GM19025 (cell line): Measurements from ENCODE around the gene GLDN.

Experiments used
- ATAC-seq: cut with Tn5 transposase; IDR thresholded peaks from one replicate; pipeline ENCODE4 v1.9.1; 2021; ENCODE audit warnings: mild to moderate bottlenecking, low read depth, moderate library complexity; ENCODE audit not compliant: unreplicated experiment

GLDN gene

GRCh38 chr15:51321316-51321715, 20.1 kb upstream of the GLDN start:
- ATAC-seq, result no peak

DNA sequence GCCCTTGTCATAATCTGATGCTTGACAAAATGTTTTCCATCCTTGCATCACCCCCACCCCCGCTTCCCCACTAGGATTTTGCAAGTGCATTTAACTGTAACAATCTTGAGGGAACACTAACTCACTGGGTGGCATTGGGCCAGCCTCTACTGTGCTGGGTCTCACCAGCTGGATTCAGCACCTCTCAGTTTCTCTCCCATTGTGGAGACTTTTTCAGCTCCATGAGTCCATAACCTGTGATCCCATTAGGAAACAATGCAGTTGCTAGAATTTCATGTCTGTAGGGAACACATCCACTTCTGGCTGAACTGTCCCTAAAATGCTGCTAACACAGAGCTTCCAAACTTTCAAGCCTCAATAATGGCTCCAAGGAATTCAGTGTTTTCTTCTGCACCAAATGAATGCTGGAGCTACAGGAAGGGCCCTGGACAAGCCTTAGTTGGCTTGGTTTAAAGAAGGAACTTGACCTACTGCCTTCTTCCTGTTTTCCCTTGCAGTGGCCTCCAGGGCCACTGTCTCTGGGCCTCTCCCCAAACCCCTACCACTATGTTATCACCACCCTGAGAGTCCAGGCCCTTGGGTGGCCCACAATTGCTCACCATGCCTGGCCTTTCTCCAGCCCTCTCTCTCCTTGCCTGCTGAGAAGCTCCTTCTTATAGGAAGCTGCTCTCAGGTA, 18.7 kb upstream of the GLDN start:
- ATAC-seq, result no peak

DNA sequence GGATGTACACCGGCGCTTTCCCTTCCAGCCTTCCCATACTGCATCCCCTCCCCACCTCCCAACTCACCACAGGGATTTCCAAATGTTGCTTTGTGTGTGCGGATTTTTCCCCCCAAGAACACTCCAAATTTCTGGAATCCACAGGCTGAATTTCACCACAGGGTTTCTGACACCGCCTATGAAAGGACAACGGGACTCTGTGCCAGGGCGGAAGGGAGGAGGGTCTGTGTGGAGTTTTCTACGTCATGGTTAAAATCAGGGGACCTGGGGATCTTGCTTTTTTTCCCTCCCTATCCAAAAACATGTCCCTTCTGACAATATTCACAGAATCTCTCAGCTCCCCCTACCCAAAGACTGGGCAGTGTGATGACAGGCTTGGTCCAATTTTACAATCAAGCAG, 17.7 kb upstream of the GLDN start:
- ATAC-seq, result no peak

DNA sequence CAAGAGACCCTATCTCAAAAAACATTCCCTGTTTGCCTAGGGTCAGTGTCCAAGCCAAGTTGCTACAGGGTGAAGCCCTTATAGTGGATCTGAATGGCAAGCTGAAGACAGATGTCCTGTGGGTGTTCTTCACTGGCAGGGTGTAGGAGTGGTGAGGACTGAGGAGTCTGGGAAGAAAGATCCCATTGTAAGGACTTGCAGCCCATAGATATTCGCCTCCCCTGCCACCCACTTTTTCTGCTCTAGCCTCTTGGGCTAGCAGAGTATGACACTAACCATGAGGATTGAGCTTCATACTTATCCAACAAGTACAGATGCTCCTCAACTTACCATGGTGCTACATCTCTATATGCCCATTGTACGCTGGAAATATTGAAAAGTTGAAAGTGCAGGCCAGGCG, 16.3 kb upstream of the GLDN start:
- ATAC-seq, result no peak

DNA sequence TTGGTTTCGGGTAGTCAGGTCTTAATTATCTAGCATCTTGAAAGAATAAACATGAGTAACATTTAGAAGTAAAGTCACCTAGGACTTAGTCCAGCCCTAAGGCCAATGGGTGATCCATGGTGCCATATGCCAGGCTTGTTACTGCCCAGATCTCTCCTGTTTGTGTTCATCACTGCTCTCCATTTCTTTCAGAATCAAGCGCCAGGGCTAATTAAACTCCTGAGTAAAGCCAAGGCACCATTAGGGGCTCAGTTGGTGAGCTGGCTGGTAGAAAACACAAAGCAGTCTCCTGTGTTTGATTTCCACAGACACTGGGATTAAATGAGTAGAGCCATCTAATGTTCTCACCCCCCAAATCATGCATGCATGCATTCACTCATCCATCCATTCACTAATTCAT, 14.4 kb upstream of the GLDN start:
- no peak for ATAC-seq

- no peak for ATAC-seq
Observed at GRCh38 chr15:51328926-51329325, 12.5 kb upstream of the GLDN start.

GRCh38 chr15:51331141-51331540, 10.3 kb upstream of the GLDN start:
- no peak for ATAC-seq

- no peak for ATAC-seq
Observed at GRCh38 chr15:51332206-51333147, 9.0 kb upstream of the GLDN start.

DNA sequence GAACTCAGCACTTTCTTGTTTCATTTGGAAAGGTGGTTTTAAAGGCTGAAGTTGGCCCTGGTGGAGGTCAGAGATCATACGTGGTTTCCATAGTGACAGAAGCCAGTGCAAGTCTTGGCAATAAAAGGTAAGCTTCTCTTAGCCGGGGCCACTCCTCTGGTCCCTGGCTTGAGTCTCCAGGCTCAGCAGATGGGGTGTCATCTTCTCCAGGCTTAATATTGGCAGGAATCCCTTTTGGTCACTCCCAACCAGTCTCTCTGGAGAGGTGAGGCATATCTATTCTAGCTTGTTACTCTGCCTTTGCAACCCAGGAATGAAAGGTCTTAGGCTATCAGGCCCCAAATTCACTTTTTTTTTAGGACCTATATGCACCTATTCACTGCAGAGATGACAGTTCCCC, 7.9 kb upstream of the GLDN start:
- no peak for ATAC-seq

- ATAC-seq, result no peak
Observed at GRCh38 chr15:51334011-51334451, 7.4 kb upstream of the GLDN start.

DNA sequence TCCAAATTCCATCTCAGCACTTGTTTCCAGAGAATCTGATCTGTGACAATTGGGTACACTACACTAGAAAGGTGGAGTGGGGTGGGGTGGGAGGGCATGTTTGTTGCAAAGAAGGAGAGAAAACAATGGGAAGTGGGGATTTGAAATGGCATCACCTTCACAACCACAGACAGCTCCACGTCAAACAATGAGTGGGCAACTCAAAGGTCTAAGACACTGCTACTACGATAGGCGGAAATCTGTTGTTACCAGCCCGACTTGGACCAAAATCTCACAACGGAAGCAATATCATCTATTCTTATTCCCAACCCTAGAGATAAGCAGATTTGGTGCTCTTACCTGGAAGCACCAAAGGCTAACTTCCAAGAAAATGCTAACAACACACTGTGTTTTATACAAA, 6.4 kb upstream of the GLDN start:
- no peak for ATAC-seq

DNA sequence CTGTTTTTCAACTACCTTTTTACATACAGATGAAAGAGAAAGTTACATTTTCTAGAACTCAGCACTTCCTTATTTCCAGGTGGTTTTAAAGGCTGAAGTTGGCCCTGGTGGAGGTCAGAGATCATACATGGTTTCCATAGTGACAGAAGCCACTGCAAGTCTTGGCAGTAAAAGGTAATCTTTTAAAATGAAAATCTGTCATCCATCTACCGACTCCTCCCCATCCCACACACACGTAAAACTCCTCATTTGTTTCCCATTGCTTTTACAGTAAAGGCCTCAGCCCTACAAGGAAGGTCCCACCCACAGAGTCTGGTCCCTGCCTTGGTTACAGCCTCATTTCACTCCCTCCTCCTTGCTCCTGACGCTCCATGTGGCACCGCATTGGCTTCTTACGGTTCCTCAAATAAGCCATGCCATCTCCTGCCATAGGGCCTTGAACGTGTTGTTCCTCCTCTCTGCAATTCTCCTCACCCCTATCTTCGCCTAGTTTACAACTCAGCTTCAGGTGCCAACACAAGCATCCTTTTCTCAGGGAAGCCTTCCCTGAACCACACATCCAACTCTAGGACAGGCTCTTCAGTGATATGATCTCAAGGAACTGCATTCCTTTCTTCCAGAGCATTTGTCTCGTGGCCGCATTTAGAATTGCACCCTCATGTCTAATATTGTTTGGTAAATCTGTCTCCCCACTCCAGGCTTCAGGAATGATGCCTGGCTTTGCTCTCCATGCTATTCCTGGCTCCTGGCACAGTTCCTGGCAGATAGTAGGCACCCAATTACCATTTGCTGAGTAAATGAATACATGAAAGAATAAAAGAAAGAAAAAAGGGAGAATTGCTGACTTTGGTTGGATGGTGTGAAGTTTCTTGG, 5.7 kb upstream of the GLDN start:
- ATAC-seq, result peak; percentile 66

DNA sequence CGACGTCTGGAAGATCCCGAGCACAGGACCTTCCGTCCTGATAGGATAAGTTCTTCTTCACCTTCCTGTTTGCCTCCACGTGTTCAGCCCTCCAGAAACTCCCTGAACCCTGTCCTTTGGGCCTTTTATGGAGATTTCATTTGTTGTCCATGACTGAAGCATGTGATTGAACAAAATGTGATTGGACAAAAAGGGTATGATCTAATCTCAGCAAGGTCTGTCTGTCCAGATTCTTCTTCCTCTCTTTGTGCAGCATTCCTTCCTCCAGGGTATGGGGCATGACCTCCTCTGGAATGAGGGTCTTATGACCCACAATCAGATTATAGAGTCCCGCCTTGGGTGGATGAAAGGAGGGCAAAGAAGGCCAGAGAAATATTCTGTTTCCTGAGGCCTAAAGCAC, 3.0 kb upstream of the GLDN start, which contains the start of gene CYP19A1:
Gene CYP19A1, minus strand, starts transcription at position 101 of the 400 bp plus-strand sequence. CDS start 95,684 bp downstream, outside the sequence.
- no peak for ATAC-seq

DNA sequence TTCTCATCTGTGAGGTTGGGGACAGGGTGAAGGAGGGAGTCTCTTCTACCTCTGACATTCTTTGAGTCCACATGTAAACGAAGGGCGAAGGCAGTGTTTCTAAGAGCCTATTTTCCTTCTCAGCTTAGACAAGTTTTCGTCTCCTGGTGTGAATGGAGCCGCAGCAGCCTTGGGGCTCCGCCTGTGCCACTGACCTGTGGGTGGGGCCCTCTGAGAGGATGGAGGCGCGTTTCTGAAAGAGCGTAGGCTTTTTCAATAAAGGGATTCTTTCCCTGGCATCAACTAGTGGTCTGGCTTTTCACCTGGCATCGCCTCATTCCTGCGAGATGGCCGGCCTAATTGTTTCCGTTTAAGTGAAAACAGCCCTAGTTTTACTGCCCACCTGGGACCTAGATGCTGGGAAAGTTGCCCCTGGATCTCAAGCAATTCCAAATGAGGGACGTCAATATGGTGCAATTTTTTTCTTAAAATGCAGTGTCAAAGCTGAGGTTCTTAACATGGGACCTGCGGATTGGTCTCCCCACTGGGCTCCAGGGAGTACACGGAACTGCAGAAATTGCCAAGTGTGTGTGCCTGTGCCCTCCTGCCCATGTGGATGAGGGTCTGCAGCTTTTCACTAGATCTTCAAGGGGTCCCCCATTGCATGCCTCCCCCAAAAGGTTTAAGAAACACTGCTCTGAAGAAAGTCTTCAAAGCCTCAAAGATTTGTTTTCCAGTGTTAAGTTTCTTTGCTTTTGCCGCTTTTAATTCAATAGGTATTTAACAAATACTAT, 958 bp downstream of the GLDN start:
- no peak for ATAC-seq

DNA sequence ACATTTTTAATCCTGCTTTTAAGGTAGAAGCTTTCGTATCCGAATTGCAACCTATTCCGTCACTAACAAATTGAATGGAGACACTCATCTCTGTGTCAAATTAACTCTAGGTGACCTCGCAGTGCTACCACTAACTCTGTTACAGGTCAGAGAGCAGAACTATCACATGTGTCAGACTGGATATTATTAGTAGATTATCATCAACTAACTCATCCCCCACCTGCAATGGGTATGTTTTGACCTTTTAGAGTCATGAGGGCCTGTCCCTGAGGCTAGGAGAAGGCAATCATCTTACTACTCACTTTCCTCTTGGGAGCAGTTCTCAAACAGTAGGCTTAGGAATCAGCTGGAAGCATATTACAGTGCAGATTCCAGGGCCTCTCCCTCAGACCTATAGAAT, 2.0 kb downstream of the GLDN start:
- no peak for ATAC-seq

DNA sequence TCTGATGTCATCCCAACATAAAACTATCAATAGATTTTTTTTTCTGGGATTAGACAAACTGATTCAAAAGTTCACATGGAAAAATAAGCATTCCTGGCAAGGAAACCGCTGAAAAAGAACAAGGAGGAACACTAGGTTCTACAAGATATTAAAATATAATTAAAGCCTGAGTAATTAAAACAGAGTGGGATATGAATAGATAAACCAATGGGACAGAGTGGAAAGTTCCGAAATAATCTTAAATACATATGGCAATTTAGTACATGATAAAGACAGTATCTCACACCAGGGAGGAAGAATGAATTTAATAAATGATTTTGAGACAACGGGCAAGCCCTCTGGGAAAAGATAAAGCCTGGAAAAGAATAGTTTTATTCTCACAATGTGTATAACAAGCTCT, 4.7 kb downstream of the GLDN start:
- ATAC-seq, result no peak

GRCh38 chr15:51348688-51349087, 7.2 kb downstream of the GLDN start:
- ATAC-seq, result peak; percentile 96

GRCh38 chr15:51349156-51349844, 7.8 kb downstream of the GLDN start:
- no peak for ATAC-seq

DNA sequence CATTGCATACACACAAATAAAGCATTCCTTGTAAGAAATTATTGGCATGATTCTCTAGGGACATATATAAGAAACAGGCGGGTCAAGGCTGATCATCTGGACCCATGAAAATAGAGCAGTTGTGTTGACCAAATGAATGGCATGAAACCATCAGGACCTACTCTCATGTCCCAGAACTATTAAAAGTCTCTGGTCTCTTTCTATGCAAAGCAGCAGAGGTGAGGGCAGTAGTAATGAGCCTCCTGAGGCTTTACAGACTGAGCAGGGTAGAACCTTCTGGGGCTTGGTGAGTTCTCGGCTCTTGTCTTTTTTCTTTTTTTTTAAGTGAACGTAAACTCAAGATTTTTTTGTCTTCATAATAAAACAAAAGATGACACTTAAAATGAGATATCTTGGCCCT, 9.3 kb downstream of the GLDN start:
- no peak for ATAC-seq
